ENCODE results near the gene RASSF3. TPM values are rescaled to one million over a fixed set of nuclear protein-coding genes. Genes with fewer than 3 reads are reported as not detected.
"Not testable (repeated sequence)": the region's sequence is repeated elsewhere in the genome, so short reads cannot be mapped to it uniquely, and the experiment has no call there.

Gene RASSF3
- total RNA-seq, 2 donors from 2014 or later = 13.5 to 21.3 TPM

GRCh38 chr12:64582114-64582513, 28.2 kb upstream of the RASSF3 start:
- Histone ChIP-seq H3K36me3 (replicated peaks in 1 of 2; ENCODE audit: insufficient read depth in 1 of 2, low read depth in 2 of 2) (no peaks in the 10 kb centered on the region), H3K27ac (no peak overlapping the region), H3K4me3 (no peak overlapping the region), H3K27me3 (no peaks in the 10 kb centered on the region), H3K9me3 (no peaks in the 10 kb centered on the region), H3K4me1 (peaks cover 26% of the 10 kb centered on the region)
- WGBS, 2 donors = 40 to 41% methylated on average over 3 of the region's 3 CpGs
- peak in 2 of 4 donors; percentile 16 to 28 for DNase-seq
- no peak for ATAC-seq
- TF ChIP-seq POLR2A (IDR thresholded peaks at IDR 0.05) = no peak
- TF ChIP-seq, protein P1, sequence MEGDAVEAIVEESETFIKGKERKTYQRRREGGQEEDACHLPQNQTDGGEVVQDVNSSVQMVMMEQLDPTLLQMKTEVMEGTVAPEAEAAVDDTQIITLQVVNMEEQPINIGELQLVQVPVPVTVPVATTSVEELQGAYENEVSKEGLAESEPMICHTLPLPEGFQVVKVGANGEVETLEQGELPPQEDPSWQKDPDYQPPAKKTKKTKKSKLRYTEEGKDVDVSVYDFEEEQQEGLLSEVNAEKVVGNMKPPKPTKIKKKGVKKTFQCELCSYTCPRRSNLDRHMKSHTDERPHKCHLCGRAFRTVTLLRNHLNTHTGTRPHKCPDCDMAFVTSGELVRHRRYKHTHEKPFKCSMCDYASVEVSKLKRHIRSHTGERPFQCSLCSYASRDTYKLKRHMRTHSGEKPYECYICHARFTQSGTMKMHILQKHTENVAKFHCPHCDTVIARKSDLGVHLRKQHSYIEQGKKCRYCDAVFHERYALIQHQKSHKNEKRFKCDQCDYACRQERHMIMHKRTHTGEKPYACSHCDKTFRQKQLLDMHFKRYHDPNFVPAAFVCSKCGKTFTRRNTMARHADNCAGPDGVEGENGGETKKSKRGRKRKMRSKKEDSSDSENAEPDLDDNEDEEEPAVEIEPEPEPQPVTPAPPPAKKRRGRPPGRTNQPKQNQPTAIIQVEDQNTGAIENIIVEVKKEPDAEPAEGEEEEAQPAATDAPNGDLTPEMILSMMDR (IDR thresholded peaks at IDR 0.05) = no peak
- intact Hi-C loops (cut with DNase I) = no loop called here

- DNase-seq (no peak), ATAC-seq (no peak)
- TF ChIP-seq, protein P1 (IDR thresholded peaks at IDR 0.05) = no peak
- no peak for TF ChIP-seq POLR2A (IDR thresholded peaks at IDR 0.05)
- 46 to 51% methylated on average over 3 of the region's 3 CpGs for WGBS, 2 donors
- no peak overlapping the region for H3K4me3 ChIP-seq
- intact Hi-C loops (cut with DNase I) = no loop called here
- H3K27me3 ChIP-seq = no peaks in the 10 kb centered on the region
- H3K4me1 ChIP-seq = peaks cover 26% of the 10 kb centered on the region
- H3K36me3 ChIP-seq (replicated peaks in 1 of 2; ENCODE audit: insufficient read depth in 1 of 2, low read depth in 2 of 2) = no peaks in the 10 kb centered on the region
- H3K9me3 ChIP-seq = no peaks in the 10 kb centered on the region
- H3K27ac ChIP-seq = no peak overlapping the region
Measured at GRCh38 chr12:64582862-64583261, 27.4 kb upstream of the RASSF3 start.

DNA sequence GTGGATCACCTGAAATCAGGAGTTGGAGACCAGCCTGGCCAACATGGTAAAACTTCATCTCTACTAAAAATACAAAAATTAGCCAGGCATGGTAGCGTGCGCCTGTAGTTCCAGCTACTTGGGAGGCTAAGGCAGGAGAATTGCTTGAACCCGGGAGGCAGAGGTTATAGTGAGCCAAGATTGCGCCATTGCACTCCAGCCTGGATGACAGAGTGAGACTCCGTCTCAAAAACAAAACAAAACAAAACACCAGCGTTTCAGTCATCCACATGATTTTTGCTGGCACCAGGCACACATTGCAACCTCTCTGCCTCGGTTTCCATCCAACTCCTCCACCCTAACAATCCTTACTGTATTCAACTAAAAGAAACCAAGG, 26.9 kb upstream of the RASSF3 start:
- intact Hi-C loops (cut with DNase I); H3K27me3 ChIP-seq; ATAC-seq; H3K4me3 ChIP-seq; H3K9me3 ChIP-seq; H3K27ac ChIP-seq; DNase-seq; H3K36me3 ChIP-seq (replicated peaks in 1 of 2; ENCODE audit: insufficient read depth in 1 of 2, low read depth in 2 of 2): not testable (repeated sequence)
- peaks cover 26% of the 10 kb centered on the region for H3K4me1 ChIP-seq
- 76 to 80% methylated on average over 7 of the region's 7 CpGs for WGBS, 2 donors

GRCh38 chr12:64583771-64584421, 26.4 kb upstream of the RASSF3 start:
- DNase-seq = no peak
- peak; percentile 38 for ATAC-seq
- Histone ChIP-seq H3K4me3 (no peak overlapping the region), H3K27ac (no peak overlapping the region), H3K4me1 (peaks cover 26% of the 10 kb centered on the region), H3K36me3 (replicated peaks in 1 of 2; ENCODE audit: insufficient read depth in 1 of 2, low read depth in 2 of 2) (no peaks in the 10 kb centered on the region), H3K27me3 (no peaks in the 10 kb centered on the region), H3K9me3 (no peaks in the 10 kb centered on the region)
- no peak for TF ChIP-seq POLR2A (IDR thresholded peaks at IDR 0.05)
- TF ChIP-seq, protein P1 (IDR thresholded peaks at IDR 0.05) = no peak
- intact Hi-C loops (cut with DNase I) = no loop called here
- WGBS, 2 donors = 7 to 11% methylated on average over 6 of the region's 6 CpGs

DNA sequence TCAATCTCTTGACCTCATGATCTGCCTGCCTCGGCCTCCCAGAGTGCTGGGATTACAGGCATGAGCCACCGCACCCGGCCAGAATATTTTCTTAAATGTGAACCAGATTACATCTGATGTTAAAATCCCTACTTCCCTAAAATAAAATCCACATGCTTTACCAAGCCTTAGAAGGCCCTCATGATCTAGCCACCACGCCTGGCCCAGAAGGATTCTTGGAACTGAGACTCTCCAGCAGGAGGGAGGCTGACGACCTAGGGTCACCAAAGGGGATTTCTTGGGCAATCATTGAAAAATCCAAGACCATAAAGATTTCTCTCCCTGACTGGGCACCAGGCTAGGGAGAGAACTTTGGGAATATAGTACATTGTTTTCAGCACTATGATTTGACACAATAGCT, 25.2 kb upstream of the RASSF3 start:
- H3K27ac ChIP-seq = no peak overlapping the region
- intact Hi-C loops (cut with DNase I) = no loop called here
- TF ChIP-seq, protein P1 (IDR thresholded peaks at IDR 0.05) = no peak
- TF ChIP-seq POLR2A (IDR thresholded peaks at IDR 0.05) = no peak
- H3K27me3 ChIP-seq = no peaks in the 10 kb centered on the region
- H3K4me1 ChIP-seq = peaks cover 26% of the 10 kb centered on the region
- 89 to 100% methylated on average over 2 to 5 of the region's 5 CpGs for WGBS, 2 donors
- H3K36me3 ChIP-seq (replicated peaks in 1 of 2; ENCODE audit: insufficient read depth in 1 of 2, low read depth in 2 of 2) = no peaks in the 10 kb centered on the region
- ATAC-seq (no peak), DNase-seq (no peak)
- no peak overlapping the region for H3K4me3 ChIP-seq
- no peaks in the 10 kb centered on the region for H3K9me3 ChIP-seq

All from body of pancreas (tissue), 4 donors.